Caco-2 (cell line): ENCODE data around the gene POLR2E. TPM values are rescaled to one million over a fixed set of nuclear protein-coding genes. Genes with fewer than 3 reads are reported as not detected.
A peak's percentile ranks its signal among the peaks of the same experiment; 100 is the strongest.

ENCODE experiments used
- BruUV-seq: library from RNA; stranded (reverse); fragments of 400-500 nt; replicated peaks from 2 replicates; lab custom pipeline; 2021; lab: Mats Ljungman, UMichigan
- CTCF ChIA-PET: fragments of 300-600 bp; sonication (Branson Sonifier 250); formaldehyde crosslinking; loops from one replicate; lab custom pipeline; 2022; ENCODE audit warnings: antibody characterized with exemption; lab: Charles Lee
- POLR2A ChIA-PET: fragments of 300-600 bp; sonication (Branson Sonifier 250); formaldehyde crosslinking; loops from one replicate; lab custom pipeline; 2022; ENCODE audit warnings: antibody characterized with exemption; lab: Charles Lee
- DNase-seq, 2 experiments: peaks; one replicate each; pipeline versions ENCODE4 v3.0.0 to v3.0.0-alpha.2; 2020 to 2022
- H3K27me3 ChIP-seq: replicated peaks from 2 replicates; pipeline ENCODE4 v1.6.0; 2011; ENCODE audit warnings: low read length; ENCODE audit not compliant: control insufficient read depth, insufficient read depth
- H3K36me3 ChIP-seq: 2 replicates; pipeline ENCODE4 v1.5.1; 2011; ENCODE audit warnings: low read length; ENCODE audit not compliant: control insufficient read depth, insufficient read depth
- H3K4me1 ChIP-seq: fragments of 250-450 bp; sonication (Bioruptor Pico); 2 replicates; pipeline ENCODE4 v1.5.1; 2020; ENCODE audit warnings: mild to moderate bottlenecking
- H3K4me3 ChIP-seq: 2 replicates; pipeline ENCODE4 v1.5.1; 2011; ENCODE audit warnings: low read depth, mild to moderate bottlenecking, control low read depth, low read length
- H3K9me3 ChIP-seq: fragments of 250-450 bp; sonication (Bioruptor Pico); 2 replicates; pipeline ENCODE4 v1.5.1; 2020; ENCODE audit warnings: mild to moderate bottlenecking, moderate library complexity
- H3K27ac Mint-ChIP-seq: one replicate; pipeline ENCODE4 v1.8.0; 2022; ENCODE audit warnings: mixed read lengths; ENCODE audit not compliant: unreplicated experiment
- H3K27me3 Mint-ChIP-seq: one replicate; pipeline ENCODE4 v1.8.0; 2022; ENCODE audit warnings: mixed read lengths; ENCODE audit not compliant: insufficient read depth, unreplicated experiment
- H3K36me3 Mint-ChIP-seq: one replicate; pipeline ENCODE4 v1.8.0; 2022; ENCODE audit warnings: mild to moderate bottlenecking, mixed read lengths; ENCODE audit not compliant: insufficient read depth, unreplicated experiment
- H3K4me1 Mint-ChIP-seq: one replicate; pipeline ENCODE4 v1.8.0; 2022; ENCODE audit warnings: low read depth, mixed read lengths; ENCODE audit not compliant: unreplicated experiment
- H3K4me3 Mint-ChIP-seq: one replicate; pipeline ENCODE4 v1.8.0; 2022; ENCODE audit warnings: mild to moderate bottlenecking, moderate library complexity, mixed read lengths; ENCODE audit not compliant: unreplicated experiment
- H3K9me3 Mint-ChIP-seq: one replicate; pipeline ENCODE4 v1.8.0; 2022; ENCODE audit warnings: mixed read lengths; ENCODE audit not compliant: unreplicated experiment
- CTCF ChIP-seq, 2 experiments: fragments of 200-600 bp in 1 of 2; IDR thresholded peaks; 1 replicate in 1 of 2; 2 replicates in 1 of 2; pipeline versions ENCODE4 v1.5.1 to v1.8.0; 2011 to 2022; ENCODE audit warnings: antibody characterized with exemption in 1 of 2, control low read depth in 1 of 2, inconsistent platforms in 1 of 2, low read depth in 1 of 2, low read length in 1 of 2, mild to moderate bottlenecking in 1 of 2, moderate library complexity in 1 of 2; ENCODE audit not compliant: insufficient read depth in 1 of 2, severe bottlenecking in 1 of 2, unreplicated experiment in 1 of 2
- intact Hi-C: fragments of 100-400 bp; cut with micrococcal nuclease; formaldehyde crosslinking; loops from one replicate; pipeline ENCODE4 v1.10.0; 2022; ENCODE audit not compliant: unreplicated experiment
- total RNA-seq: library from RNA; stranded (reverse); gene quantifications from 2 replicates; pipeline ENCODE4 v1.2.3, GENCODE V29; 2022

POLR2E gene
- total RNA-seq, 1 experiment from 2014 or later = 264 TPM

GRCh38 chr19:1082928-1083816 lies 12.0 kb downstream of the POLR2E start:
- Histone ChIP-seq H3K4me1 (no peaks in the 10 kb centered on the region), H3K4me3 (no peak overlapping the region), H3K27me3 (no peaks in the 10 kb centered on the region), H3K36me3 (no peaks in the 10 kb centered on the region), H3K9me3 (no peaks in the 10 kb centered on the region)
- BruUV-seq = no TSS peak
- ChIA-PET POLR2A (no interaction called here), CTCF (interaction anchor here (0.6 kb wide), 1 partner anchor 61 kb away, joined by 4 read pairs; no protein-coding TSS in a partner anchor)
- intact Hi-C loops = no loop called here
- H3K9me3 Mint-ChIP-seq = no peaks in the 10 kb centered on the region
- TF ChIP-seq CTCF (IDR thresholded peaks at IDR 0.05; ENCODE audit: insufficient read depth in 1 of 2, low read depth in 1 of 2, low read length in 1 of 2, severe bottlenecking in 1 of 2, unreplicated experiment in 1 of 2) = no peak
- no peak for DNase-seq
- no peaks in the 10 kb centered on the region for H3K27me3 Mint-ChIP-seq
- no peak overlapping the region for H3K27ac Mint-ChIP-seq
- H3K4me3 Mint-ChIP-seq = peak overlapping the region; percentile 27
- H3K36me3 Mint-ChIP-seq = peaks cover 80% of the 10 kb centered on the region
- no peaks in the 10 kb centered on the region for H3K4me1 Mint-ChIP-seq

GRCh38 chr19:1082165-1082927 lies 12.8 kb downstream of the POLR2E start:
- DNase-seq = peak; percentile 53 to 70
- no peaks in the 10 kb centered on the region for H3K27me3 ChIP-seq

More at GRCh38 chr19:1082165-1082927, 12.8 kb downstream of the POLR2E start:
- Histone ChIP-seq H3K4me1 (no peaks in the 10 kb centered on the region), H3K4me3 (no peak overlapping the region), H3K36me3 (no peaks in the 10 kb centered on the region), H3K9me3 (no peaks in the 10 kb centered on the region)
- CTCF ChIA-PET = interaction anchor here (0.6 kb wide), 2 partner anchors 61 to 70 kb away, joined by 4 read pairs; no protein-coding TSS in a partner anchor
- intact Hi-C loops = no loop called here
- Mint-ChIP-seq H3K4me1 (no peaks in the 10 kb centered on the region), H3K27me3 (no peaks in the 10 kb centered on the region), H3K4me3 (no peak overlapping the region), H3K9me3 (no peaks in the 10 kb centered on the region), H3K36me3 (peaks cover 77% of the 10 kb centered on the region), H3K27ac (no peak overlapping the region)
- no peak for TF ChIP-seq CTCF (IDR thresholded peaks at IDR 0.05; ENCODE audit: insufficient read depth in 1 of 2, low read depth in 1 of 2, low read length in 1 of 2, severe bottlenecking in 1 of 2, unreplicated experiment in 1 of 2)
- POLR2A ChIA-PET = no interaction called here
- BruUV-seq = no TSS peak
